Upper lobe of left lung (tissue), 4 donors: ENCODE measurements around the gene KCNK16.

Source experiments
- POLR2A ChIP-seq, 4 donors: fragments of 450-650 bp; IDR thresholded peaks; one replicate each; pipeline ENCODE4 v1.5.1; 2016 to 2017; ENCODE audit warnings: antibody characterized with exemption in 4 of 4, mild to moderate bottlenecking in 2 of 4
- TF ChIP-seq, protein P1 (sequence below), 6 experiments: fragments of 450-650 bp in 4 of 6; fragments of 200-600 bp in 2 of 6; sonication (generic) in 2 of 6; IDR thresholded peaks; one replicate each; pipeline ENCODE4 v1.5.1; 2016 to 2019; ENCODE audit warnings: antibody characterized with exemption in 6 of 6

DNA sequence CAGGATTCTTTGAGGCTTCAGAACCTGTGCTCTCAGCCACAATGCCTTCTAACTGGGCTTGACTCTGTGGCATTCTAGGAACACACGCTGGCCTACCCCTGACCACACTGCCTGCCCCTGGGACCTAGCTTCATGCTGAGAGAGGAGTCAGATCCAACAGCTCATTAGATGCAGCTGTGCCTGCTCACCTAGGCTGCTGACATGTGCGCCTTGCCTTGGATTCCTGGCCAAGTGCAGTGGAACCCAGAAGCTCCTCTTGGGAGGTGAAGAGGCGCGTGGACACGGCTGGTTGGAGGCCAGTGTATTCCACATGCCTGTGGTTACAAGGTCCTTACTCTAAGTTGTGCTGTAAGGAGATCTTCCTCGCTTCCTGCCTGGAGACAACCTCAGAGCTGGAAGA, 24.7 kb upstream of the KCNK16 start:
- TF ChIP-seq, protein P1, sequence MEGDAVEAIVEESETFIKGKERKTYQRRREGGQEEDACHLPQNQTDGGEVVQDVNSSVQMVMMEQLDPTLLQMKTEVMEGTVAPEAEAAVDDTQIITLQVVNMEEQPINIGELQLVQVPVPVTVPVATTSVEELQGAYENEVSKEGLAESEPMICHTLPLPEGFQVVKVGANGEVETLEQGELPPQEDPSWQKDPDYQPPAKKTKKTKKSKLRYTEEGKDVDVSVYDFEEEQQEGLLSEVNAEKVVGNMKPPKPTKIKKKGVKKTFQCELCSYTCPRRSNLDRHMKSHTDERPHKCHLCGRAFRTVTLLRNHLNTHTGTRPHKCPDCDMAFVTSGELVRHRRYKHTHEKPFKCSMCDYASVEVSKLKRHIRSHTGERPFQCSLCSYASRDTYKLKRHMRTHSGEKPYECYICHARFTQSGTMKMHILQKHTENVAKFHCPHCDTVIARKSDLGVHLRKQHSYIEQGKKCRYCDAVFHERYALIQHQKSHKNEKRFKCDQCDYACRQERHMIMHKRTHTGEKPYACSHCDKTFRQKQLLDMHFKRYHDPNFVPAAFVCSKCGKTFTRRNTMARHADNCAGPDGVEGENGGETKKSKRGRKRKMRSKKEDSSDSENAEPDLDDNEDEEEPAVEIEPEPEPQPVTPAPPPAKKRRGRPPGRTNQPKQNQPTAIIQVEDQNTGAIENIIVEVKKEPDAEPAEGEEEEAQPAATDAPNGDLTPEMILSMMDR (IDR thresholded peaks at IDR 0.05): no peak
- no peak for TF ChIP-seq POLR2A (IDR thresholded peaks at IDR 0.05)
